Iris pigment epithelial cell (primary cell): ENCODE measurements around the gene ROR1.
A peak's percentile ranks its signal among the peaks of the same experiment; 100 is the strongest.
"Not testable (repeated sequence)": the region's sequence is repeated elsewhere in the genome, so short reads cannot be mapped to it uniquely, and the experiment has no call there.

Experiments used
- DNase-seq: peaks from one replicate; pipeline ENCODE4 v3.0.0-alpha.2; 2011; ENCODE audit warnings: low read depth

The ROR1 gene

GRCh38 chr1:63794354-63794753 lies 20.5 kb downstream of the ROR1 start:
- DNase-seq, result no peak

GRCh38 chr1:63794939-63795378 lies 21.1 kb downstream of the ROR1 start:
- peak; percentile 50 for DNase-seq

GRCh38 chr1:63795455-63795854 lies 21.6 kb downstream of the ROR1 start:
- DNase-seq, result no peak

GRCh38 chr1:63797056-63797726 lies 23.4 kb downstream of the ROR1 start:
- DNase-seq, result no peak

GRCh38 chr1:63798284-63798683 lies 24.5 kb downstream of the ROR1 start:
- DNase-seq, result no peak

GRCh38 chr1:63799307-63799706 lies 25.5 kb downstream of the ROR1 start:
- DNase-seq, result no peak

- peak; percentile 58 for DNase-seq
These were observed 26.0 kb downstream of the ROR1 start for GRCh38 chr1:63799820-63800219.

- DNase-seq, result no peak
These were observed 28.3 kb downstream of the ROR1 start for GRCh38 chr1:63802109-63802508.

- no peak for DNase-seq
These were observed 31.1 kb downstream of the ROR1 start for GRCh38 chr1:63804829-63805484.

GRCh38 chr1:63807046-63807445 lies 33.2 kb downstream of the ROR1 start:
- no peak for DNase-seq

- DNase-seq, result no peak
These were observed 37.2 kb downstream of the ROR1 start for GRCh38 chr1:63810936-63811469.

GRCh38 chr1:63812071-63812700 lies 38.4 kb downstream of the ROR1 start:
- DNase-seq, result no peak

- DNase-seq, result peak; percentile 85
These were observed 40.0 kb downstream of the ROR1 start for GRCh38 chr1:63813829-63814277.

GRCh38 chr1:63816217-63816815 lies 42.5 kb downstream of the ROR1 start:
- not testable (repeated sequence) for DNase-seq

- DNase-seq, result peak; percentile 72
These were observed 43.4 kb downstream of the ROR1 start for GRCh38 chr1:63817152-63817667.

- DNase-seq, result no peak
These were observed 43.9 kb downstream of the ROR1 start for GRCh38 chr1:63817700-63818099.

GRCh38 chr1:63818567-63819325 lies 44.9 kb downstream of the ROR1 start:
- no peak for DNase-seq

- DNase-seq, result no peak
These were observed 46.0 kb downstream of the ROR1 start for GRCh38 chr1:63819795-63820194.

GRCh38 chr1:63821091-63822005 lies 47.5 kb downstream of the ROR1 start:
- peak; percentile 75 for DNase-seq

GRCh38 chr1:63822540-63822939 lies 48.7 kb downstream of the ROR1 start:
- no peak for DNase-seq
